Measurements from ENCODE around the gene IGSF8. TPM values are rescaled to one million over a fixed set of nuclear protein-coding genes. Genes with fewer than 3 reads are reported as not detected.

IGSF8 gene
- total RNA-seq, 1 experiment from 2014 or later, result 56.2 TPM

- Mint-ChIP-seq H3K4me1 (peaks cover 45 to 46% of the 10 kb centered on the region in 2 experiments), H3K4me3 (no peak overlapping the region), H3K36me3 (ENCODE audit: insufficient read depth in 1 of 3, low read depth in 3 of 3) (no peaks in the 10 kb centered on the region), H3K27me3 (ENCODE audit: low read depth) (peaks cover 42% of the 10 kb centered on the region), H3K27ac (no peak overlapping the region), H3K9me3 (no peaks in the 10 kb centered on the region)
- H3K79me2 ChIP-seq (ENCODE audit: insufficient read depth, low read length), result no peaks in the 10 kb centered on the region
- H2BK20ac ChIP-seq (ENCODE audit: low read depth, low read length, poor library complexity, severe bottlenecking), result no peak overlapping the region
- H3K23me2 ChIP-seq (ENCODE audit: insufficient read length, low read depth, low read length, poor library complexity, severe bottlenecking), result no peaks in the 10 kb centered on the region
- H4K8ac ChIP-seq (replicated peaks; ENCODE audit: insufficient read length, low read depth, low read length), result no peak overlapping the region
- no peak overlapping the region for H2BK5ac ChIP-seq (ENCODE audit: insufficient read length, low read length)
- no peak overlapping the region for H2BK12ac ChIP-seq (ENCODE audit: insufficient read length, low read depth, low read length)
- H2AFZ ChIP-seq (ENCODE audit: low read length), result no peak overlapping the region
- no peak overlapping the region for H3K4ac ChIP-seq (ENCODE audit: low read depth, low read length)
- H3K79me1 ChIP-seq (ENCODE audit: insufficient read depth, low read depth, low read length, poor library complexity, severe bottlenecking), result no peaks in the 10 kb centered on the region
- H3K27ac ChIP-seq (ENCODE audit: insufficient read length, low read depth, low read length), result no peak overlapping the region
- no CpG with 5 or more reads among the region's 3 CpGs for WGBS (ENCODE audit: extremely low coverage, insufficient read length, low lambda C conversion rate)
- H3T11ph ChIP-seq (ENCODE audit: low read length), result no peak overlapping the region
- no peaks in the 10 kb centered on the region for H3K27me3 ChIP-seq (ENCODE audit: insufficient read depth, low read length)
- H2AK5ac ChIP-seq (ENCODE audit: insufficient read length, low read length), result no peak overlapping the region
- peaks cover 6% of the 10 kb centered on the region; the same call in 1 of the 2 replicates for H3K4me1 ChIP-seq (ENCODE audit: insufficient read depth, low read length)
- no peak overlapping the region for H3K9ac ChIP-seq (ENCODE audit: extremely low read depth, insufficient read length, low read length)
- H3K18ac ChIP-seq (ENCODE audit: insufficient read length, low read depth, low read length), result no peak overlapping the region
- no peak overlapping the region for H2BK120ac ChIP-seq (ENCODE audit: low read depth, low read length, poor library complexity, severe bottlenecking)
- no peak overlapping the region for H4K5ac ChIP-seq (ENCODE audit: insufficient read length, low read depth, low read length)
- no peak overlapping the region for H3K14ac ChIP-seq (ENCODE audit: insufficient read depth, low read length)
- H2BK15ac ChIP-seq (ENCODE audit: low read depth, low read length), result no peak overlapping the region
- no peak overlapping the region for H3K23ac ChIP-seq (ENCODE audit: insufficient read length, low read depth, low read length)
- TF ChIP-seq, protein P1, sequence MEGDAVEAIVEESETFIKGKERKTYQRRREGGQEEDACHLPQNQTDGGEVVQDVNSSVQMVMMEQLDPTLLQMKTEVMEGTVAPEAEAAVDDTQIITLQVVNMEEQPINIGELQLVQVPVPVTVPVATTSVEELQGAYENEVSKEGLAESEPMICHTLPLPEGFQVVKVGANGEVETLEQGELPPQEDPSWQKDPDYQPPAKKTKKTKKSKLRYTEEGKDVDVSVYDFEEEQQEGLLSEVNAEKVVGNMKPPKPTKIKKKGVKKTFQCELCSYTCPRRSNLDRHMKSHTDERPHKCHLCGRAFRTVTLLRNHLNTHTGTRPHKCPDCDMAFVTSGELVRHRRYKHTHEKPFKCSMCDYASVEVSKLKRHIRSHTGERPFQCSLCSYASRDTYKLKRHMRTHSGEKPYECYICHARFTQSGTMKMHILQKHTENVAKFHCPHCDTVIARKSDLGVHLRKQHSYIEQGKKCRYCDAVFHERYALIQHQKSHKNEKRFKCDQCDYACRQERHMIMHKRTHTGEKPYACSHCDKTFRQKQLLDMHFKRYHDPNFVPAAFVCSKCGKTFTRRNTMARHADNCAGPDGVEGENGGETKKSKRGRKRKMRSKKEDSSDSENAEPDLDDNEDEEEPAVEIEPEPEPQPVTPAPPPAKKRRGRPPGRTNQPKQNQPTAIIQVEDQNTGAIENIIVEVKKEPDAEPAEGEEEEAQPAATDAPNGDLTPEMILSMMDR (conservative IDR thresholded peaks at IDR 0.05), result no peak
- DNase-seq, result no peak
- H3K9me3 ChIP-seq (ENCODE audit: control insufficient read depth, low read depth, low read length), result no peaks in the 10 kb centered on the region
- H4K91ac ChIP-seq (ENCODE audit: insufficient read length, low read depth, low read length), result no peak overlapping the region
- no peak overlapping the region for H3K4me2 ChIP-seq (ENCODE audit: insufficient read depth, insufficient read length, low read length)
- H4K20me1 ChIP-seq (ENCODE audit: control insufficient read depth, insufficient read depth, insufficient read length), result no peaks in the 10 kb centered on the region
- no peak overlapping the region for H3K56ac ChIP-seq (ENCODE audit: insufficient read length, low read depth, low read length)
Measured at GRCh38 chr1:160064164-160064563, 34.3 kb downstream of the IGSF8 start.

All from H9 (cell line).